Peyer's patch (tissue), 4 donors: ENCODE data around the gene LIMA1. TPM values are rescaled to one million over a fixed set of nuclear protein-coding genes. Genes with fewer than 3 reads are reported as not detected.

ENCODE experiments used
- DNase-seq, 3 donors: peaks; one replicate each; pipeline ENCODE4 v3.0.0-alpha.2; 2017 to 2019
- H3K27ac ChIP-seq, 4 donors: fragments of 200-600 bp; sonication (generic); one replicate each; pipeline ENCODE4 v1.5.1; 2016 to 2019
- H3K27me3 ChIP-seq, 2 donors: fragments of 200-600 bp; sonication (generic); one replicate each; pipeline ENCODE4 v1.5.1; 2019
- H3K36me3 ChIP-seq, 3 donors: fragments of 200-600 bp; sonication (generic); one replicate each; pipeline ENCODE4 v1.5.1; 2016 to 2019
- H3K4me1 ChIP-seq, 4 donors: fragments of 200-600 bp; sonication (generic); one replicate each; pipeline ENCODE4 v1.5.1; 2016 to 2019
- H3K4me3 ChIP-seq, 4 donors: fragments of 200-600 bp; sonication (generic); 1 replicate in 3 of 4; 2 replicates in 1 of 4; pipeline ENCODE4 v1.5.1; 2016 to 2019; ENCODE audit warnings: mild to moderate bottlenecking in 1 of 4
- H3K9me3 ChIP-seq, 4 donors: fragments of 200-600 bp; sonication (generic); one replicate each; pipeline ENCODE4 v1.5.1; 2016 to 2019; ENCODE audit warnings: mild to moderate bottlenecking in 1 of 4
- CTCF ChIP-seq, 6 experiments: fragments of 450-650 bp in 4 of 6; fragments of 200-600 bp in 2 of 6; sonication (generic) in 1 of 6; IDR thresholded peaks; one replicate each; pipeline ENCODE4 v1.5.1; 2017 to 2019; ENCODE audit warnings: antibody characterized with exemption in 6 of 6, mild to moderate bottlenecking in 3 of 6, moderate library complexity in 1 of 6
- POLR2A ChIP-seq, 2 donors: fragments of 450-650 bp; IDR thresholded peaks; one replicate each; pipeline ENCODE4 v1.5.1; 2017; ENCODE audit warnings: antibody characterized with exemption in 2 of 2, mild to moderate bottlenecking in 2 of 2, moderate library complexity in 2 of 2
- total RNA-seq, 4 donors: library from RNA; depleted of rRNA; stranded (reverse); fragments of >200 nt; gene quantifications; one replicate each; pipeline ENCODE4 v1.1.0, GENCODE V29; 2016

Gene LIMA1
- total RNA-seq, 4 donors from 2014 or later, result 253 to 280 (median 274) TPM

DNA sequence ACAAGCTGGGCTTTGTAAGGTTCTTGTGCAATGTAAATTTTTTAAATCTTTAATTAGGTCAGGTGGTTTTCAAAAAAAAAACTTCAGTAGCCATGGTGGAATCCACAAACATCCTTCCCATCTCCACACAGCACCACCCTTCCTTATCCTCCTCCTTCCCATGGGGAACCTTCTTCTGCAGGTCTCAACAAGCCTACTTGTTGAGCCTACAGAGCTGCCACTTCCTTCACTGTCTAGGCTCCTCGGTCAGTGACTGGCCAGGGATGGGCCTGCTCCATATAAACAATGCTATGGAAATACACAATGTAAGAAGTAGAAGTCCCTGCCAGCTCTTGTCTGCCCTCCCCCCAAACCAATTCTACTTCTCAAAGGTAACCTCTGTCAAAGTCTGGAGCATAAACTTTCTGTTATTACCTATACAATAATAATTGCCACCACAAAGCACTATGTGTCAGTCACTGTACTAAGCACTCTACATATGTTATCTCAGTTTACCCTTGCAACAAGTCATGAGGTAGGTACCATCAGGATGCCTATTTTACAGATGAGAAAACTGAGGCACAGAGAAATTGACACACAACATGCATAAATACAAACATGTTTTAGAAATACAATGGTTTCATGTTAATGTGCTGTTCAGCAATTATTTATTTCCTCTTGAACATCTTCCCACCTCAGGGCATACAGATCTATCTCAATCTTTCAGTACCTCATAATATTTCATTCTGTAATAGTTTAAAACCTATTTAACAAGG, 17.4 kb downstream of the LIMA1 start:
- DNase-seq, result no peak
- Histone ChIP-seq H3K9me3 (no peaks in the 10 kb centered on the region), H3K27ac (peak overlapping the region in 1 of 4 donors; percentile 12), H3K4me1 (peaks cover 0 to 5% (median 0%) of the 10 kb centered on the region in 4 donors), H3K36me3 (no peaks in the 10 kb centered on the region), H3K4me3 (no peak overlapping the region), H3K27me3 (no peaks in the 10 kb centered on the region)
- TF ChIP-seq CTCF (IDR thresholded peaks at IDR 0.05) (no peak), POLR2A (IDR thresholded peaks at IDR 0.05) (no peak)

- no peaks in the 10 kb centered on the region for H3K27me3 ChIP-seq
Measured at GRCh38 chr12:50263832-50264231, 19.5 kb downstream of the LIMA1 start.

GRCh38 chr12:50261654-50262053, 21.7 kb downstream of the LIMA1 start:
- DNase-seq, result no peak
- TF ChIP-seq CTCF (IDR thresholded peaks at IDR 0.05) (no peak), POLR2A (IDR thresholded peaks at IDR 0.05) (no peak)
- Histone ChIP-seq H3K36me3 (no peaks in the 10 kb centered on the region), H3K27ac (peak overlapping the region in 1 of 4 donors; percentile 22), H3K27me3 (no peaks in the 10 kb centered on the region), H3K4me3 (no peak overlapping the region), H3K4me1 (peaks cover 0 to 44% (median 0%) of the 10 kb centered on the region in 4 donors), H3K9me3 (no peaks in the 10 kb centered on the region)

More at GRCh38 chr12:50263832-50264231, 19.5 kb downstream of the LIMA1 start:
- DNase-seq, result no peak
- Histone ChIP-seq H3K27ac (no peak overlapping the region), H3K9me3 (no peaks in the 10 kb centered on the region), H3K4me1 (peaks cover 0 to 22% (median 0%) of the 10 kb centered on the region in 4 donors), H3K4me3 (no peak overlapping the region), H3K36me3 (no peaks in the 10 kb centered on the region)
- TF ChIP-seq CTCF (IDR thresholded peaks at IDR 0.05) (no peak), POLR2A (IDR thresholded peaks at IDR 0.05) (no peak)

DNA sequence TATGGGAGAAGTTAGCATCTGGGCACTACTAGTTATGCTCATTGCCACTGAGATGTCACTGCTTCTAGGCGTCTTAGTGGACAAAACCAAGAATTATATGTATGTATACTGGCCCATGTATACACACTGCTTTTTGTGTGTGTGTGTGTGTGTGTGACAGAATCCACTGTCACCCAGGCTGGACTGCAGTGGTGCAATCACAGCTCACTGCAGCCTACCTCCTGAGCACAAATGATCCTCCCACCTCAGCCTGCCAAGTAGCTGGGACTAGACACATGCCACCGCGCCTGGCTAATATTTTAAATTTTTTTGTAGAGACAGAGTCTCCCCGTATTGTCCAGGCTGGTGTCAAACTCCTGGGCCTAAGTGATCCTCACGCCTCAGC, 25.2 kb downstream of the LIMA1 start:
- no peak for TF ChIP-seq CTCF (IDR thresholded peaks at IDR 0.05)
- no peak for TF ChIP-seq POLR2A (IDR thresholded peaks at IDR 0.05)
- peaks cover 0 to 53% (median 0%) of the 10 kb centered on the region in 4 donors for H3K4me1 ChIP-seq

GRCh38 chr12:50257236-50258166, 25.8 kb downstream of the LIMA1 start:
- no peaks in the 10 kb centered on the region for H3K36me3 ChIP-seq
- peaks cover 0 to 57% (median 0%) of the 10 kb centered on the region in 4 donors for H3K4me1 ChIP-seq
- no peak overlapping the region for H3K4me3 ChIP-seq
- no peaks in the 10 kb centered on the region for H3K27me3 ChIP-seq
- DNase-seq, result no peak
- H3K27ac ChIP-seq, result peak overlapping the region in 3 of 4 donors; percentile 40 to 79 (median 61)
- TF ChIP-seq POLR2A (IDR thresholded peaks at IDR 0.05), result no peak
- no peak for TF ChIP-seq CTCF (IDR thresholded peaks at IDR 0.05)
- no peaks in the 10 kb centered on the region for H3K9me3 ChIP-seq

More for the DNA sequence above, 25.2 kb downstream of the LIMA1 start:
- peak overlapping the region in 3 of 4 donors; percentile 40 to 79 (median 61) for H3K27ac ChIP-seq
- H3K36me3 ChIP-seq, result no peaks in the 10 kb centered on the region
- peak in 1 of 3 donors; percentile 58 for DNase-seq
- no peak overlapping the region for H3K4me3 ChIP-seq
- H3K27me3 ChIP-seq, result no peaks in the 10 kb centered on the region
- no peaks in the 10 kb centered on the region for H3K9me3 ChIP-seq
